Neural progenitor cell (in vitro differentiated cells): ENCODE data around the gene MOK.

Experiments used
- EZH2 ChIP-seq: fragments of 200-600 bp; sonication (generic); IDR thresholded peaks from 2 replicates; pipeline ENCODE4 v1.6.1; 2017; ENCODE audit warnings: antibody characterized with exemption, mild to moderate bottlenecking, moderate library complexity
- TF ChIP-seq, protein P1 (sequence below): fragments of 200-600 bp; sonication (generic); IDR thresholded peaks from 2 replicates; pipeline ENCODE4 v1.5.1; 2017; ENCODE audit warnings: antibody characterized with exemption, mild to moderate bottlenecking

DNA sequence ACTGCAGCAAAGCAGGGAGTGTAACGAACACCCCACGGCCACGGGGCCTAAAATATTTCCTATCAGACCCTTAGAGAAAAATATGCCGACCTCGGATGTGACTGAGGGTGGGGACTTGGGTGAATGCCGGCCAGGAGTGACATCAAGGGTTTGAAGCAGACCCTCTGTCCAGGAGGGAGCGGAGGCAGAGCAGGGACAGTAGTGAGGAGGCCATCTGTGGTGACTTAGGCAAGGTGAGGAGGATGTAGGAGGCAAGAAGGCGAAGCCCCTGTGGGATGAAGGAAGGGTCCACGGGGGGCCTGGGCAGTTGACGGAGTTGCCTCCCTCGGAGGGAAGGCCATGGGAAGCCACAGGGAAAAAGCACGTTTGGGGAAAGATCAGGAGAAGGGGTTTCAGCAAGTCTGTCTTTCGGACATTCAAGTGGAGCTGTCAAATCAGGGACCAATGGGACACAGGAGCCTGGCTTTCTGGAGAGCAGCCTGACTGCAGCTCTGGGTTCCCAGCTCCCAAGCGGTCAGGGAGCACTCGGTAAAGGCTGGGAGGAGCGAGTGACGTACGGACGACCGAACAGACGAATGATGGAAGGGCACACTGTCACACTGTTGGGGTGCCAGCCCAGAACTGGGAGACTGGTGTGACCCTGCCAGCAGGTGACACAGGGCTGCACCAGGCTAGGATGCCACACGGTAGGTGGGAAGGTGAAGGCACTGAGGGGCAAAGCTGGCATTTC lies 74.3 kb downstream of the MOK start:
- TF ChIP-seq EZH2, result no peak
- TF ChIP-seq, protein P1, sequence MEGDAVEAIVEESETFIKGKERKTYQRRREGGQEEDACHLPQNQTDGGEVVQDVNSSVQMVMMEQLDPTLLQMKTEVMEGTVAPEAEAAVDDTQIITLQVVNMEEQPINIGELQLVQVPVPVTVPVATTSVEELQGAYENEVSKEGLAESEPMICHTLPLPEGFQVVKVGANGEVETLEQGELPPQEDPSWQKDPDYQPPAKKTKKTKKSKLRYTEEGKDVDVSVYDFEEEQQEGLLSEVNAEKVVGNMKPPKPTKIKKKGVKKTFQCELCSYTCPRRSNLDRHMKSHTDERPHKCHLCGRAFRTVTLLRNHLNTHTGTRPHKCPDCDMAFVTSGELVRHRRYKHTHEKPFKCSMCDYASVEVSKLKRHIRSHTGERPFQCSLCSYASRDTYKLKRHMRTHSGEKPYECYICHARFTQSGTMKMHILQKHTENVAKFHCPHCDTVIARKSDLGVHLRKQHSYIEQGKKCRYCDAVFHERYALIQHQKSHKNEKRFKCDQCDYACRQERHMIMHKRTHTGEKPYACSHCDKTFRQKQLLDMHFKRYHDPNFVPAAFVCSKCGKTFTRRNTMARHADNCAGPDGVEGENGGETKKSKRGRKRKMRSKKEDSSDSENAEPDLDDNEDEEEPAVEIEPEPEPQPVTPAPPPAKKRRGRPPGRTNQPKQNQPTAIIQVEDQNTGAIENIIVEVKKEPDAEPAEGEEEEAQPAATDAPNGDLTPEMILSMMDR, result no peak
